ENCODE measurements around the gene TMPRSS11A. TPM values are rescaled to one million over a fixed set of nuclear protein-coding genes. Genes with fewer than 3 reads are reported as not detected.

Gene TMPRSS11A
- total and polyA plus RNA-seq, 2 donors (not counting 3 experiments of a cell fraction or from before 2014, with no cell fraction given): not detected

GRCh38 chr4:67954890-67955289, 8.4 kb downstream of the TMPRSS11A start:
- dilution Hi-C loops (cut with MboI; ENCODE audit: extremely low pct_ligation_motif_present, low sequenced_read_pairs): no loop called here
- H3K4me2 ChIP-seq (ENCODE audit: insufficient read depth, low read length): no peak overlapping the region
- H3K4me1 ChIP-seq (ENCODE audit: control insufficient read depth, extremely low read depth, insufficient read depth, low read length): no peaks in the 10 kb centered on the region
- H3K9me3 ChIP-seq (replicated peaks; ENCODE audit: control insufficient read depth, insufficient read depth, low read length): no peaks in the 10 kb centered on the region
- no peaks in the 10 kb centered on the region for H3K79me2 ChIP-seq (ENCODE audit: control insufficient read depth, insufficient read depth, low read length)
- ChIA-PET POLR2A (no interaction called here), CTCF (no interaction called here)
- intact Hi-C loops (cut with micrococcal nuclease): no loop called here
- H4K20me1 ChIP-seq (replicated peaks; ENCODE audit: control insufficient read depth, extremely low read depth, insufficient read depth, low read length): no peaks in the 10 kb centered on the region
- no peaks in the 10 kb centered on the region for H3K27me3 ChIP-seq (ENCODE audit: control insufficient read depth in 2 of 2, insufficient read depth in 2 of 2, low read length in 2 of 2)
- no peak for FAIRE-seq
- DNase-seq (ENCODE audit: low read depth, low spot score): no peak
- H3K9ac ChIP-seq (replicated peaks; ENCODE audit: extremely low read depth, insufficient read depth, low read length): no peak overlapping the region
- no TSS peak for BruUV-seq (replicated peaks)
- no peak for TF ChIP-seq FOS (IDR thresholded peaks at IDR 0.05; ENCODE audit: borderline replicate concordance, insufficient read depth, low read length)
- TF ChIP-seq EZH2 (IDR thresholded peaks at IDR 0.05; ENCODE audit: borderline replicate concordance, low read depth, low read length, severe bottlenecking): no peak
- TF ChIP-seq JUN (IDR thresholded peaks at IDR 0.05; ENCODE audit: borderline replicate concordance, insufficient read depth, insufficient read length, low read depth): no peak
- no peak for TF ChIP-seq POLR2A (IDR thresholded peaks at IDR 0.05; ENCODE audit: low read depth, low read length)
- TF ChIP-seq MAX (IDR thresholded peaks at IDR 0.05; ENCODE audit: insufficient read depth, insufficient read length): no peak
- no peak for TF ChIP-seq GATA2 (IDR thresholded peaks at IDR 0.05; ENCODE audit: insufficient read depth, insufficient read length, low read depth, low read length)
- no peak for TF ChIP-seq POLR2AphosphoS5 (IDR thresholded peaks at IDR 0.05; ENCODE audit: insufficient read depth, low read depth, low read length)
- no peak for TF ChIP-seq MYC (IDR thresholded peaks at IDR 0.05; ENCODE audit: low read depth, low read length)
- no peak for TF ChIP-seq CTCF (IDR thresholded peaks at IDR 0.05; ENCODE audit: extremely low read depth in 1 of 2, insufficient read depth in 1 of 2, low read depth in 1 of 2, low read length in 2 of 2)
- H3K36me3 ChIP-seq (ENCODE audit: control insufficient read depth in 2 of 2, extremely low read depth in 1 of 2, insufficient read depth in 2 of 2, low read length in 2 of 2): no peaks in the 10 kb centered on the region
- H3K4me3 ChIP-seq (replicated peaks in 1 of 3; ENCODE audit: insufficient read depth in 1 of 3, low read depth in 1 of 3, low read length in 3 of 3): no peak overlapping the region
- H3K9me1 ChIP-seq (replicated peaks; ENCODE audit: control insufficient read depth, extremely low read depth, insufficient read depth, low read length): no peaks in the 10 kb centered on the region
- no peak overlapping the region for H3K27ac ChIP-seq (ENCODE audit: insufficient read depth, low read depth, low read length)
- H2AFZ ChIP-seq (ENCODE audit: low read depth, low read length): no peak overlapping the region

Measured in endothelial cell of umbilical vein (primary cell).